ENCODE data around the gene VGLL1. TPM values are rescaled to one million over a fixed set of nuclear protein-coding genes. Genes with fewer than 3 reads are reported as not detected.

Gene VGLL1
- polyA plus RNA-seq, 1 experiment = not detected

GRCh38 chrX:136534131-136534530 is 2.1 kb downstream of the VGLL1 start:
- ChIA-PET POLR2A (no interaction called here), CTCF (no interaction called here)
- DNase-seq (ENCODE audit: low read depth) = no peak
- Histone ChIP-seq H3K27me3 (ENCODE audit: control insufficient read depth, insufficient read depth, low read length) (no peaks in the 10 kb centered on the region), H3K4me3 (ENCODE audit: low read depth, low read length) (no peak overlapping the region), H3K36me3 (ENCODE audit: control insufficient read depth, insufficient read depth, low read length) (no peaks in the 10 kb centered on the region)
- no peak for TF ChIP-seq CTCF (IDR thresholded peaks at IDR 0.05; ENCODE audit: insufficient read depth, low read depth, low read length)

GRCh38 chrX:136538811-136539210 is 6.8 kb downstream of the VGLL1 start:
- CTCF ChIA-PET = no interaction called here
- no peaks in the 10 kb centered on the region for H3K36me3 ChIP-seq (ENCODE audit: control insufficient read depth, insufficient read depth, low read length)
- POLR2A ChIA-PET = no interaction called here
- no peak for TF ChIP-seq CTCF (IDR thresholded peaks at IDR 0.05; ENCODE audit: insufficient read depth, low read depth, low read length)
- H3K4me3 ChIP-seq (ENCODE audit: low read depth, low read length) = no peak overlapping the region
- no peak for DNase-seq (ENCODE audit: low read depth)
- H3K27me3 ChIP-seq (ENCODE audit: control insufficient read depth, insufficient read depth, low read length) = no peaks in the 10 kb centered on the region

GRCh38 chrX:136540226-136540625 is 8.2 kb downstream of the VGLL1 start:
- POLR2A ChIA-PET = no interaction called here
- no peaks in the 10 kb centered on the region for H3K36me3 ChIP-seq (ENCODE audit: control insufficient read depth, insufficient read depth, low read length)
- TF ChIP-seq CTCF (IDR thresholded peaks at IDR 0.05; ENCODE audit: insufficient read depth, low read depth, low read length) = no peak
- no peaks in the 10 kb centered on the region for H3K27me3 ChIP-seq (ENCODE audit: control insufficient read depth, insufficient read depth, low read length)
- DNase-seq (ENCODE audit: low read depth) = no peak
- H3K4me3 ChIP-seq (ENCODE audit: low read depth, low read length) = no peak overlapping the region
- CTCF ChIA-PET = no interaction called here

- no peak overlapping the region for H3K4me3 ChIP-seq (ENCODE audit: low read depth, low read length)
Observed at GRCh38 chrX:136541294-136541693, 9.3 kb downstream of the VGLL1 start.

GRCh38 chrX:136542281-136542680 is 10.3 kb downstream of the VGLL1 start:
- no peak for TF ChIP-seq CTCF (IDR thresholded peaks at IDR 0.05; ENCODE audit: insufficient read depth, low read depth, low read length)
- POLR2A ChIA-PET = no interaction called here
- no peaks in the 10 kb centered on the region for H3K27me3 ChIP-seq (ENCODE audit: control insufficient read depth, insufficient read depth, low read length)
- no peak overlapping the region for H3K4me3 ChIP-seq (ENCODE audit: low read depth, low read length)
- DNase-seq (ENCODE audit: low read depth) = no peak
- CTCF ChIA-PET = no interaction called here
- no peaks in the 10 kb centered on the region for H3K36me3 ChIP-seq (ENCODE audit: control insufficient read depth, insufficient read depth, low read length)

More at GRCh38 chrX:136541294-136541693, 9.3 kb downstream of the VGLL1 start:
- Histone ChIP-seq H3K36me3 (ENCODE audit: control insufficient read depth, insufficient read depth, low read length) (no peaks in the 10 kb centered on the region), H3K27me3 (ENCODE audit: control insufficient read depth, insufficient read depth, low read length) (no peaks in the 10 kb centered on the region)
- CTCF ChIA-PET = no interaction called here
- TF ChIP-seq CTCF (IDR thresholded peaks at IDR 0.05; ENCODE audit: insufficient read depth, low read depth, low read length) = no peak
- POLR2A ChIA-PET = no interaction called here
- no peak for DNase-seq (ENCODE audit: low read depth)
